Skeletal muscle cell (primary cell): Measurements from ENCODE around the gene SCGB2B2.
A peak's percentile ranks its signal among the peaks of the same experiment; 100 is the strongest.

Source experiments
- DNase-seq: peaks from one replicate; pipeline ENCODE4 v3.0.0-alpha.2; 2010; ENCODE audit warnings: low read depth
- H3K4me3 ChIP-seq: 2 replicates; pipeline ENCODE4 v1.5.1; 2011; ENCODE audit warnings: low read depth, mild to moderate bottlenecking, control low read depth, low read length, moderate library complexity

Gene SCGB2B2

DNA sequence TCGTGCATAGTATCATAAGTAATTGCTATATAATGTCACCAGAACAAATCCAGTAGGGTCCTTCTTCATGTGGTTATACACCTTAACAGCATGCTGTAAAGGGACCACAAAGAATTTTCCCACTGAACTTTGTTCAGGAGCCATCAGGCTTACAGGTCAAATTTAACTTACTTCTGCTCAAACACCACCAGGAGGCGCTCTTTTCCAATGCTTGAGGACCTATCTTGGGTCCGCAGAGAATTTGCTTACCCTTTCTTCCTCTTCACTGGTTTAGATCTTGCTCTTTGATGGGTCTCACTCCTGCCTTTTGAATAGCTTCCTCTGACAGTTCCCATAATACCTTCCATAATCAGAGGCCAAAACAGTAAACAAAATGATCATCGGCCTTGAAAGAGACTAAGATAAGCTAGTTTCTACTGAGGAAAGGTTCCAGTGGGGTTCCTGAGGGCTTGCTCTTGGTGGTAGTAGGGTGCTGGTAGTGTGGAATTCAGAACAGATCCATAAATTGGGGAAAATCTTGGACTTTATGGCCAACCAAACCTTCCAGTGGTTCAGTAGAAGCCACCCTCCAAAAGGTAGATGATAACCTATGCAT is 37.4 kb downstream of the SCGB2B2 start:
- DNase-seq = peak; percentile 15

GRCh38 chr19:34633802-34634201 is 43.2 kb downstream of the SCGB2B2 start:
- H3K4me3 ChIP-seq = no peak overlapping the region
- DNase-seq = no peak

More for the DNA sequence above, 37.4 kb downstream of the SCGB2B2 start:
- H3K4me3 ChIP-seq = no peak overlapping the region
